OCI-LY7 (cell line): ENCODE results near the gene LRTM1.

Experiments used
- EZH2phosphoT487 ChIP-seq: fragments of 200-600 bp; sonication (generic); IDR thresholded peaks from 2 replicates; pipeline ENCODE4 v1.6.1; 2018; ENCODE audit warnings: low read depth, borderline replicate concordance, mild to moderate bottlenecking, mixed run types, antibody characterized with exemption, low read length, moderate library complexity, mixed read lengths
- TF ChIP-seq, protein P1 (sequence below): fragments of 200-600 bp; sonication (generic); conservative IDR thresholded peaks from 2 replicates; pipeline ENCODE4 v1.5.1; 2014; ENCODE audit warnings: mild to moderate bottlenecking, antibody characterized with exemption, low read length, moderate library complexity, mixed read lengths

DNA sequence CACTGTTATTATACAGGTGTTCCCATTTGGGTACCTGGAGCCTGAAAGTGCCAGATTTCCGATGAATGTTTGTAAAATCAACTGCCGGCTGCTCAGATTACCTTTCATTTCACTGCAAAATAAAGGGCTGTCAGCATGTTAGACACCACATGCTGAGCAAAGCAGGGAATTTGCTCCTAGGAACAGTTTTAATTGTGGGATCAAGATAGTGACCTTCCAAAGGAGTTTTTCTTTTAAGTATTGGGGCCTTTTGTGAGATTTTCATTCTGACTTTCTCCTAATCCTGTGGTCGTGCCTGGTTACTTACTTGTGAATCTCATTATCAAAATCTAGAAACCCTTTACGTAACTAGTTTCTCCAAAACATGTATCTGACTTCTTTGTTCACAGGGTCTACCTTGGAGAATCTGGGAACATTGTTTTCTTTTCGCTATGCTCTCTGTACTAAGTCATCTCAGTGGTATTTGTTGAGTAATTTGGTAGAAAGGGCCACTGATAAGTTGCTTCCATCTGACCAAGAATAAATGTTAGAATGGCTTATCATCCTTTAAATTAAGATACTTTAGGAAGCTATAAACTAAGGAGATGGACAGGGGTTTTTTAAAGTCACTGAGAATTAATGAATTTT lies 40.8 kb upstream of the LRTM1 start:
- TF ChIP-seq, protein P1, sequence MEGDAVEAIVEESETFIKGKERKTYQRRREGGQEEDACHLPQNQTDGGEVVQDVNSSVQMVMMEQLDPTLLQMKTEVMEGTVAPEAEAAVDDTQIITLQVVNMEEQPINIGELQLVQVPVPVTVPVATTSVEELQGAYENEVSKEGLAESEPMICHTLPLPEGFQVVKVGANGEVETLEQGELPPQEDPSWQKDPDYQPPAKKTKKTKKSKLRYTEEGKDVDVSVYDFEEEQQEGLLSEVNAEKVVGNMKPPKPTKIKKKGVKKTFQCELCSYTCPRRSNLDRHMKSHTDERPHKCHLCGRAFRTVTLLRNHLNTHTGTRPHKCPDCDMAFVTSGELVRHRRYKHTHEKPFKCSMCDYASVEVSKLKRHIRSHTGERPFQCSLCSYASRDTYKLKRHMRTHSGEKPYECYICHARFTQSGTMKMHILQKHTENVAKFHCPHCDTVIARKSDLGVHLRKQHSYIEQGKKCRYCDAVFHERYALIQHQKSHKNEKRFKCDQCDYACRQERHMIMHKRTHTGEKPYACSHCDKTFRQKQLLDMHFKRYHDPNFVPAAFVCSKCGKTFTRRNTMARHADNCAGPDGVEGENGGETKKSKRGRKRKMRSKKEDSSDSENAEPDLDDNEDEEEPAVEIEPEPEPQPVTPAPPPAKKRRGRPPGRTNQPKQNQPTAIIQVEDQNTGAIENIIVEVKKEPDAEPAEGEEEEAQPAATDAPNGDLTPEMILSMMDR, result no peak
- no peak for TF ChIP-seq EZH2phosphoT487
